B cell (primary cell): ENCODE results near the gene FALEC. TPM values are rescaled to one million over a fixed set of nuclear protein-coding genes. Genes with fewer than 3 reads are reported as not detected.
A peak's percentile ranks its signal among the peaks of the same experiment; 100 is the strongest.

Source experiments
- ATAC-seq: fragments of 200-7000 bp; cut with Tn5 transposase; one replicate; pipeline ENCODE4 v1.10.0; 2021; ENCODE audit warnings: low read depth, mild to moderate bottlenecking, moderate number of reproducible peaks, moderate library complexity
- CTCF ChIA-PET: fragments of 350-600 bp; sonication (Branson Sonifier 250); formaldehyde crosslinking; loops from one replicate; lab custom pipeline; 2021; ENCODE audit warnings: antibody characterized with exemption, inconsistent platforms; lab: Charles Lee
- POLR2A ChIA-PET: fragments of 350-600 bp; sonication (Branson Sonifier 250); formaldehyde crosslinking; loops from one replicate; lab custom pipeline; 2021; ENCODE audit warnings: antibody characterized with exemption; lab: Charles Lee
- DNase-seq: peaks from one replicate; pipeline ENCODE4 v3.0.0; 2013
- H2AFZ ChIP-seq: 2 replicates; pipeline ENCODE4 v1.6.1; 2012; ENCODE audit warnings: mild to moderate bottlenecking, low read depth, low read length; ENCODE audit not compliant: insufficient read depth, poor library complexity, severe bottlenecking
- H3K27ac ChIP-seq, 2 donors: 1 replicate in 1 of 2; 2 replicates in 1 of 2; pipeline ENCODE4 v1.5.1; 2012 to 2013; ENCODE audit warnings: low read length in 2 of 2, mild to moderate bottlenecking in 2 of 2, moderate library complexity in 1 of 2
- H3K27me3 ChIP-seq, 4 experiments: fragments of 200-600 bp in 1 of 4; sonication (generic) in 1 of 4; replicated peaks in 1 of 4; 1 replicate in 2 of 4; 2 replicates in 2 of 4; pipeline versions ENCODE4 v1.6.1 to v1.7.0; 2013 to 2016; ENCODE audit warnings: low read length in 3 of 4, mild to moderate bottlenecking in 2 of 4, mixed read lengths in 1 of 4, moderate library complexity in 1 of 4; ENCODE audit not compliant: insufficient read depth in 4 of 4, control insufficient read depth in 3 of 4; ENCODE audit errors: control extremely low read depth in 1 of 4
- H3K36me3 ChIP-seq, 2 experiments: replicated peaks in 1 of 2; 1 replicate in 1 of 2; 2 replicates in 1 of 2; pipeline versions ENCODE4 v1.6.1 to v1.7.1; 2013; ENCODE audit warnings: low read length in 1 of 2; ENCODE audit not compliant: insufficient read depth in 2 of 2, control insufficient read depth in 1 of 2; ENCODE audit errors: control extremely low read depth in 1 of 2, extremely low read depth in 1 of 2
- H3K4me1 ChIP-seq, 2 donors: fragments of 200-600 bp in 1 of 2; sonication (generic) in 1 of 2; 1 replicate in 1 of 2; 2 replicates in 1 of 2; pipeline versions ENCODE4 v1.5.1 to v1.6.1; 2013 to 2017; ENCODE audit warnings: low read length in 2 of 2; ENCODE audit not compliant: control insufficient read depth in 2 of 2, insufficient read depth in 2 of 2
- H3K4me2 ChIP-seq: replicated peaks from 2 replicates; pipeline ENCODE3; 2012; ENCODE audit warnings: mild to moderate bottlenecking, low read depth, low read length; ENCODE audit not compliant: poor library complexity, severe bottlenecking
- H3K4me3 ChIP-seq, 5 experiments: fragments of 200-600 bp in 1 of 5; sonication (generic) in 1 of 5; 1 replicate in 3 of 5; 2 replicates in 2 of 5; pipeline versions ENCODE4 v1.5.1 to v1.7.0; 2011 to 2016; ENCODE audit warnings: low read length in 4 of 5, mild to moderate bottlenecking in 4 of 5, low read depth in 2 of 5, control low read depth in 1 of 5, moderate library complexity in 1 of 5; ENCODE audit not compliant: insufficient read depth in 1 of 5; ENCODE audit errors: control extremely low read depth in 1 of 5, extremely low read depth in 1 of 5
- H3K79me2 ChIP-seq: fragments of 200-600 bp; sonication (generic); one replicate; pipeline ENCODE4 v1.6.0; 2016; ENCODE audit warnings: low read length; ENCODE audit not compliant: control insufficient read depth, insufficient read depth
- H3K9ac ChIP-seq: fragments of 200-600 bp; sonication (generic); 2 replicates; pipeline ENCODE4 v1.6.1; 2017; ENCODE audit warnings: mild to moderate bottlenecking, low read length, moderate library complexity
- H3K9me3 ChIP-seq, 3 donors: one replicate each; pipeline versions ENCODE4 v1.6.1 to v1.7.1; 2013; ENCODE audit warnings: low read length in 2 of 3; ENCODE audit not compliant: control insufficient read depth in 2 of 3, insufficient read depth in 1 of 3; ENCODE audit errors: control extremely low read depth in 1 of 3
- H4K20me1 ChIP-seq: 2 replicates; pipeline ENCODE4 v1.6.0; 2012; ENCODE audit warnings: mild to moderate bottlenecking, low read length; ENCODE audit not compliant: insufficient read depth, control insufficient read depth, poor library complexity, severe bottlenecking
- H3K27ac Mint-ChIP-seq: one replicate; pipeline ENCODE4 v1.8.0; 2021; ENCODE audit warnings: mixed read lengths
- H3K27me3 Mint-ChIP-seq: one replicate; pipeline ENCODE4 v1.8.0; 2021; ENCODE audit warnings: mixed read lengths
- H3K4me1 Mint-ChIP-seq: one replicate; pipeline ENCODE4 v1.8.0; 2021; ENCODE audit warnings: mixed read lengths
- H3K4me3 Mint-ChIP-seq: one replicate; pipeline ENCODE4 v1.8.0; 2021; ENCODE audit warnings: mixed read lengths
- H3K9me3 Mint-ChIP-seq: one replicate; pipeline ENCODE4 v1.8.0; 2022; ENCODE audit warnings: mixed read lengths; ENCODE audit not compliant: insufficient read depth
- EZH2 ChIP-seq: IDR thresholded peaks from 2 replicates; pipeline ENCODE4 v1.6.1; 2012; ENCODE audit warnings: borderline replicate concordance, low read depth, mild to moderate bottlenecking, moderate library complexity, low read length; ENCODE audit not compliant: insufficient read depth, poor library complexity, severe bottlenecking
- WGBS: methylation state at CpG from one replicate; pipeline ENCODE4 v1.1.5; 2013; ENCODE audit warnings: missing lambda C conversion rate; ENCODE audit not compliant: insufficient coverage; 5-methylcytosine and 5-hydroxymethylcytosine counted together
- intact Hi-C: fragments of 100-400 bp; cut with micrococcal nuclease; formaldehyde crosslinking; loops from one replicate; pipeline ENCODE4 v1.10.0; 2022
- polyA minus RNA-seq: library from RNA; depleted of rRNA, polyadenylated mRNA; stranded (reverse); fragments of >200 nt; gene quantifications from 2 replicates; pipeline ENCODE4 v1.2.3, GENCODE V29; 2012
- polyA plus RNA-seq: library from polyadenylated mRNA; depleted of rRNA; stranded (reverse); fragments of >200 nt; gene quantifications from 2 replicates; pipeline ENCODE4 v1.2.3, GENCODE V29; 2012
- total RNA-seq, 2 donors: library from RNA; stranded (reverse); fragments of 120-200 nt in 1 of 2; gene quantifications; 1 replicate in 1 of 2; 2 replicates in 1 of 2; pipeline versions ENCODE4 v1.2.3 to v1.2.4, GENCODE V29; 2013 to 2022
- TF ChIP-seq, protein P1 (sequence below): fragments of 200-600 bp; IDR thresholded peaks from one replicate; pipeline ENCODE4 v1.8.0; 2022; ENCODE audit warnings: antibody characterized with exemption, mild to moderate bottlenecking

FALEC gene
- total RNA-seq: 2.0 and 2.6 TPM in 2 replicates
- total RNA-seq (2013): 1.3 TPM
- polyA plus RNA-seq: 1.1 and 3.7 TPM in 2 replicates
- 2.6 and 3.0 TPM in 2 replicates for polyA minus RNA-seq

GRCh38 chr1:150515328-150516049, at the start of gene FALEC:
FALEC (plus strand) TSS chr1:150515752.
- H3K9me3 Mint-ChIP-seq: no peaks in the 10 kb centered on the region
- H3K4me3 Mint-ChIP-seq: peak within 1 kb of the TSS; percentile 90
- Histone ChIP-seq H4K20me1 (no peaks in the 10 kb centered on the region), H2AFZ (peak within 1 kb of the TSS; percentile 98), H3K79me2 (peaks cover 3% of the 10 kb centered on the region), H3K4me2 (peak within 1 kb of the TSS; percentile 95), H3K27me3 (no peaks in the 10 kb centered on the region), H3K9me3 (no peaks in the 10 kb centered on the region), H3K4me1 (peaks cover 22 to 26% of the 10 kb centered on the region in 2 donors), H3K4me3 (peak within 1 kb of the TSS; percentile 50 to 86 (median 80)), H3K27ac (peak within 1 kb of the TSS; percentile 59 to 78), H3K36me3 (no peaks in the 10 kb centered on the region), H3K9ac (peak within 1 kb of the TSS; percentile 76)
- CTCF ChIA-PET: interaction anchor here (0.9 to 3.3 kb wide), 6 partner anchors 17 to 259 kb away, joined by 3 to 11 read pairs (median 4); no protein-coding TSS in a partner anchor
- TF ChIP-seq, protein P1, sequence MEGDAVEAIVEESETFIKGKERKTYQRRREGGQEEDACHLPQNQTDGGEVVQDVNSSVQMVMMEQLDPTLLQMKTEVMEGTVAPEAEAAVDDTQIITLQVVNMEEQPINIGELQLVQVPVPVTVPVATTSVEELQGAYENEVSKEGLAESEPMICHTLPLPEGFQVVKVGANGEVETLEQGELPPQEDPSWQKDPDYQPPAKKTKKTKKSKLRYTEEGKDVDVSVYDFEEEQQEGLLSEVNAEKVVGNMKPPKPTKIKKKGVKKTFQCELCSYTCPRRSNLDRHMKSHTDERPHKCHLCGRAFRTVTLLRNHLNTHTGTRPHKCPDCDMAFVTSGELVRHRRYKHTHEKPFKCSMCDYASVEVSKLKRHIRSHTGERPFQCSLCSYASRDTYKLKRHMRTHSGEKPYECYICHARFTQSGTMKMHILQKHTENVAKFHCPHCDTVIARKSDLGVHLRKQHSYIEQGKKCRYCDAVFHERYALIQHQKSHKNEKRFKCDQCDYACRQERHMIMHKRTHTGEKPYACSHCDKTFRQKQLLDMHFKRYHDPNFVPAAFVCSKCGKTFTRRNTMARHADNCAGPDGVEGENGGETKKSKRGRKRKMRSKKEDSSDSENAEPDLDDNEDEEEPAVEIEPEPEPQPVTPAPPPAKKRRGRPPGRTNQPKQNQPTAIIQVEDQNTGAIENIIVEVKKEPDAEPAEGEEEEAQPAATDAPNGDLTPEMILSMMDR: no peak
- TF ChIP-seq EZH2: no peak
- ATAC-seq: peak; percentile 99
- intact Hi-C loops: loop anchor here (1.0 to 5.0 kb wide), 6 partner anchors 28 to 261 kb away; partner anchors contain the start of genes ENSA, GOLPH3L and TARS2
- POLR2A ChIA-PET: interaction anchor here (0.6 to 2.4 kb wide), 9 partner anchors 14 to 628 kb away, joined by 3 to 24 read pairs (median 5); partner anchors contain the start of genes ENSA, RPRD2 and TARS2
- under 1% methylated on average over 52 of the region's 54 CpGs for WGBS
- peak; percentile 94 for DNase-seq
- H3K4me1 Mint-ChIP-seq: peaks cover 25% of the 10 kb centered on the region
- no peaks in the 10 kb centered on the region for H3K27me3 Mint-ChIP-seq
- peak within 1 kb of the TSS; percentile 83 for H3K27ac Mint-ChIP-seq

- no peaks in the 10 kb centered on the region for H3K79me2 ChIP-seq
- Mint-ChIP-seq H3K4me1 (peaks cover 4% of the 10 kb centered on the region), H3K27me3 (no peaks in the 10 kb centered on the region), H3K9me3 (no peaks in the 10 kb centered on the region), H3K27ac (no peak overlapping the region), H3K4me3 (no peak overlapping the region)
- no peak overlapping the region for H3K4me3 ChIP-seq
- no peak overlapping the region for H2AFZ ChIP-seq
- TF ChIP-seq EZH2: no peak
- TF ChIP-seq, protein P1: no peak
- no peak overlapping the region for H3K27ac ChIP-seq
- H3K4me2 ChIP-seq: no peak overlapping the region
- ATAC-seq (no peak), DNase-seq (no peak)
- no peaks in the 10 kb centered on the region for H3K27me3 ChIP-seq
- ChIA-PET POLR2A (no interaction called here), CTCF (interaction anchor here (2.3 kb wide), 1 partner anchor 65 kb away, joined by 17 read pairs; no protein-coding TSS in a partner anchor)
- H4K20me1 ChIP-seq: no peaks in the 10 kb centered on the region
- no peaks in the 10 kb centered on the region for H3K9me3 ChIP-seq
- H3K36me3 ChIP-seq: peaks cover 8 to 53% of the 10 kb centered on the region in 2 experiments
- peaks cover 0 to 3% of the 10 kb centered on the region in 2 donors for H3K4me1 ChIP-seq
- intact Hi-C loops: no loop called here
- no peak overlapping the region for H3K9ac ChIP-seq
These were observed 48.6 kb upstream of the FALEC start for GRCh38 chr1:150466964-150467363.
